PC-9 (cell line): ENCODE results near the gene CAPZA1. TPM values are rescaled to one million over a fixed set of nuclear protein-coding genes. Genes with fewer than 3 reads are reported as not detected.

ENCODE experiments used
- BruUV-seq: library from RNA; stranded (reverse); fragments of 400-500 nt; replicated peaks from 2 replicates; lab custom pipeline; 2021; lab: Mats Ljungman, UMichigan
- CTCF ChIA-PET: fragments of 300-600 bp; sonication (Branson Sonifier 250); formaldehyde crosslinking; loops from one replicate; lab custom pipeline; 2022; ENCODE audit warnings: antibody characterized with exemption; lab: Charles Lee
- POLR2A ChIA-PET: fragments of 300-600 bp; sonication (Branson Sonifier 250); formaldehyde crosslinking; loops from one replicate; lab custom pipeline; 2022; ENCODE audit warnings: antibody characterized with exemption; ENCODE audit not compliant: unreplicated experiment; lab: Charles Lee
- DNase-seq, 2 experiments: peaks; one replicate each; pipeline versions ENCODE4 v3.0.0 to v3.0.0-alpha.2; 2015 to 2022; ENCODE audit warnings: mixed read lengths in 1 of 2
- H2AFZ ChIP-seq: fragments of 200-600 bp; sonication (generic); 2 replicates; pipeline ENCODE4 v1.8.1; 2017; ENCODE audit warnings: antibody characterized with exemption
- H3F3A ChIP-seq: fragments of 200-600 bp; sonication (generic); 2 replicates; pipeline ENCODE4 v1.8.1; 2017; ENCODE audit warnings: antibody characterized with exemption, mild to moderate bottlenecking, low read depth; ENCODE audit not compliant: insufficient read depth
- H3K27ac ChIP-seq: fragments of 200-600 bp; sonication (generic); 2 replicates; pipeline ENCODE4 v1.6.1; 2016; ENCODE audit warnings: mixed run types
- H3K27me3 ChIP-seq: fragments of 200-600 bp; sonication (generic); 2 replicates; pipeline ENCODE4 v1.6.1; 2016; ENCODE audit warnings: low read depth, mixed run types; ENCODE audit not compliant: insufficient read depth
- H3K36me3 ChIP-seq: fragments of 200-600 bp; sonication (generic); 2 replicates; pipeline ENCODE4 v1.6.1; 2016; ENCODE audit warnings: low read depth, mixed run types
- H3K4me1 ChIP-seq: fragments of 200-600 bp; sonication (generic); replicated peaks from 2 replicates; pipeline ENCODE4 v1.6.1; 2016; ENCODE audit warnings: mixed run types; ENCODE audit not compliant: insufficient read depth
- H3K4me2 ChIP-seq: fragments of 200-600 bp; sonication (generic); 2 replicates; pipeline ENCODE4 v1.6.1; 2017; ENCODE audit warnings: mixed run types
- H3K4me3 ChIP-seq: fragments of 200-600 bp; sonication (generic); 2 replicates; pipeline ENCODE4 v1.6.1; 2016; ENCODE audit warnings: mixed run types
- H3K79me2 ChIP-seq: fragments of 200-600 bp; sonication (generic); 2 replicates; pipeline ENCODE4 v1.6.1; 2017; ENCODE audit warnings: low read depth, mixed run types
- H3K9me2 ChIP-seq: fragments of 200-600 bp; sonication (generic); 2 replicates; pipeline ENCODE4 v1.8.1; 2017; ENCODE audit warnings: mild to moderate bottlenecking; ENCODE audit not compliant: insufficient read depth
- H3K9me3 ChIP-seq: fragments of 200-600 bp; sonication (generic); 2 replicates; pipeline ENCODE4 v1.8.1; 2016; ENCODE audit warnings: low read depth; ENCODE audit not compliant: insufficient read depth
- H4K20me1 ChIP-seq: fragments of 200-600 bp; sonication (generic); 2 replicates; pipeline ENCODE4 v1.8.1; 2017; ENCODE audit not compliant: insufficient read depth
- EZH2 ChIP-seq: fragments of 200-600 bp; sonication (generic); IDR thresholded peaks from 2 replicates; pipeline ENCODE4 v1.8.0; 2017; ENCODE audit warnings: antibody characterized with exemption, low read depth
- intact Hi-C: fragments of 100-400 bp; cut with micrococcal nuclease; formaldehyde crosslinking; loops from one replicate; pipeline ENCODE4 v1.10.0; 2022; ENCODE audit not compliant: unreplicated experiment
- total RNA-seq: library from RNA; stranded (reverse); gene quantifications from 2 replicates; pipeline ENCODE4 v1.2.3, GENCODE V29; 2021
- TF ChIP-seq, protein P1 (sequence below): fragments of 200-600 bp; sonication (generic); conservative IDR thresholded peaks from 2 replicates; pipeline ENCODE4 v1.6.1; 2017; ENCODE audit warnings: mixed run types, antibody characterized with exemption, mild to moderate bottlenecking, moderate library complexity

CAPZA1 gene
- total RNA-seq, 1 experiment from 2014 or later: 145 TPM

DNA sequence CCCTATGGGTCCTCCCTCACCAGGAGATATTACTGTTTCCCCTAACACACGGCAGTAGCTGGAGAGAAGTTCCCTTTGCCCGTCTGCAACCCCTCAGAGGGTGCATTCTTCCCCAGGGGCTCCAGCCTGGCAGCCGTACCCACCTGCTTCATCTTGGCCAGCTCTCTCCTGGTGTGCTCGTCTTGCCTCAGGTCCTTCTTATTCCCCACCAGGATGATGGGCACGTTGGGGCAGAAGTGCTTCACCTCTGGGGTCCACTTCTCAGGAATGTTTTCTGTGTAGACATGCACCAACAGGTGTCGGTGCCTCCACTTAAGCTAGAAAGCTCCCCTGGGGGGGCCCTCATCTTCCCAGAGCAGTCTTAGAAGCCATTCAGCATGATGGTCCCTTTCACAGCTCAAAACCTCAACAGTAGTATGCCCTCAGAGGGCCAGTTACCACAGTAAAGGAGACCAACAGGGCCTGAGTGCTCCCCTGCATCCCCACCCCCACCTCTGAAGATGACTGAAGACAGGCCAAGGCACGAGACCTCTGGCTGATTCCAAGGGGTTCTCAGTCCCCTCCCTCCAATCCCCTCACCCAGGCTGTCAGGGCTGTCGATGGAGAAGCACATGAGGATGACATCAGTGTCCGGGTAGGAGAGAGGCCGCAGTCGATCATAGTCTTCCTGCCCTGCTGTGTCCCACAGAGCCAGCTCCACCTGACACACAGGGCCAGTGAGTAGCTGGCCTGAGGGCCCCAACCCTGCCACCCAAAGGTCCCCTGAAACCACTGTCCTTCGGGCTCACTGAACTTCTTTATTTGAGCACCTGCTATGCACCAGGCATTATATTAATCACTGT, 83.0 kb downstream of the CAPZA1 start:
- Histone ChIP-seq H3K27ac (no peak overlapping the region), H3K4me2 (no peak overlapping the region), H3K4me3 (no peak overlapping the region), H4K20me1 (no peaks in the 10 kb centered on the region), H3K79me2 (peaks cover 44% of the 10 kb centered on the region), H3K36me3 (peaks cover 27% of the 10 kb centered on the region), H3F3A (peaks cover 53% of the 10 kb centered on the region), H3K9me3 (no peaks in the 10 kb centered on the region), H3K9me2 (no peaks in the 10 kb centered on the region), H2AFZ (no peak overlapping the region), H3K4me1 (peaks cover 75% of the 10 kb centered on the region), H3K27me3 (no peaks in the 10 kb centered on the region)
- ChIA-PET POLR2A (interaction anchor here (0.6 to 0.7 kb wide), 2 partner anchors 28 to 889 kb away, joined by 3 to 5 read pairs; no protein-coding TSS in a partner anchor), CTCF (no interaction called here)
- no peak for DNase-seq
- intact Hi-C loops: loop anchor here (10.0 kb wide), 1 partner anchor 238 kb away; no protein-coding TSS in a partner anchor
- TF ChIP-seq, protein P1, sequence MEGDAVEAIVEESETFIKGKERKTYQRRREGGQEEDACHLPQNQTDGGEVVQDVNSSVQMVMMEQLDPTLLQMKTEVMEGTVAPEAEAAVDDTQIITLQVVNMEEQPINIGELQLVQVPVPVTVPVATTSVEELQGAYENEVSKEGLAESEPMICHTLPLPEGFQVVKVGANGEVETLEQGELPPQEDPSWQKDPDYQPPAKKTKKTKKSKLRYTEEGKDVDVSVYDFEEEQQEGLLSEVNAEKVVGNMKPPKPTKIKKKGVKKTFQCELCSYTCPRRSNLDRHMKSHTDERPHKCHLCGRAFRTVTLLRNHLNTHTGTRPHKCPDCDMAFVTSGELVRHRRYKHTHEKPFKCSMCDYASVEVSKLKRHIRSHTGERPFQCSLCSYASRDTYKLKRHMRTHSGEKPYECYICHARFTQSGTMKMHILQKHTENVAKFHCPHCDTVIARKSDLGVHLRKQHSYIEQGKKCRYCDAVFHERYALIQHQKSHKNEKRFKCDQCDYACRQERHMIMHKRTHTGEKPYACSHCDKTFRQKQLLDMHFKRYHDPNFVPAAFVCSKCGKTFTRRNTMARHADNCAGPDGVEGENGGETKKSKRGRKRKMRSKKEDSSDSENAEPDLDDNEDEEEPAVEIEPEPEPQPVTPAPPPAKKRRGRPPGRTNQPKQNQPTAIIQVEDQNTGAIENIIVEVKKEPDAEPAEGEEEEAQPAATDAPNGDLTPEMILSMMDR: no peak
- TF ChIP-seq EZH2: no peak
- BruUV-seq: no TSS peak

DNA sequence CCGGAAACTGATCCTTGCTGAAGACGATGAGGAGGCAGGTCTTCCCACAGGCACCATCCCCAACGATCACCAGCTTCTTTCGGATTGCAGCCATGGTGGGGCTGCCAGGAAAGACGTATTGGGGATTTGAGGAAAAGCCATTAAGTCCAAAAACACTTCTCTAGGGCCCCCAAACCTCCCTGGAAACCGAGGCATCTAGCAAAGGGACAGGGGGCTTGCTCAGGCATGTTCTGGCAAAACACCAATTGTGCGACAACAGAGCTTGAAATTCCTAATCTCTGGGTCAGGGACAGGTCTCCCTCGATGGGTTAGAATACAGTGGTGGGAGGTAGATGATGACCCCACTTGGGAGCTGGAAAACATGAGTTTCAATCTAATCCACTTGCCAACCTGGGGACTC, 84.1 kb downstream of the CAPZA1 start:
- Histone ChIP-seq H3K4me1 (peaks cover 75% of the 10 kb centered on the region), H3K4me2 (peak overlapping the region; percentile 91), H3K27me3 (no peaks in the 10 kb centered on the region), H3K36me3 (peaks cover 22% of the 10 kb centered on the region), H4K20me1 (no peaks in the 10 kb centered on the region), H3K27ac (peak overlapping the region; percentile 89), H2AFZ (no peak overlapping the region), H3F3A (peaks cover 45% of the 10 kb centered on the region), H3K4me3 (peak overlapping the region; percentile 50; the same call in 1 of the 2 replicates), H3K9me3 (no peaks in the 10 kb centered on the region), H3K79me2 (peaks cover 44% of the 10 kb centered on the region), H3K9me2 (no peaks in the 10 kb centered on the region)
- no TSS peak for BruUV-seq
- ChIA-PET POLR2A (no interaction called here), CTCF (no interaction called here)
- intact Hi-C loops: loop anchor here (10.0 kb wide), 1 partner anchor 239 kb away; no protein-coding TSS in a partner anchor
- DNase-seq: no peak
- TF ChIP-seq, protein P1: no peak
- TF ChIP-seq EZH2: no peak

GRCh38 chr1:112704391-112704933, 84.8 kb downstream of the CAPZA1 start:
- H3K36me3 ChIP-seq: peaks cover 21% of the 10 kb centered on the region
- no peaks in the 10 kb centered on the region for H3K9me2 ChIP-seq
- H3K79me2 ChIP-seq: peaks cover 44% of the 10 kb centered on the region
- DNase-seq: no peak
- peak overlapping the region; percentile 35; the same call in 1 of the 2 replicates for H2AFZ ChIP-seq
- H3K4me1 ChIP-seq: peaks cover 68% of the 10 kb centered on the region
- no peaks in the 10 kb centered on the region for H3K27me3 ChIP-seq
- no peak for TF ChIP-seq EZH2
- TF ChIP-seq, protein P1: no peak
- peak overlapping the region; percentile 91 for H3K4me2 ChIP-seq
- POLR2A ChIA-PET: interaction anchor here (0.6 to 1.0 kb wide), 7 partner anchors 30 to 1556 kb away, joined by 3 to 16 read pairs (median 7); partner anchors contain the start of genes LRIG2 and MOV10
- peak overlapping the region; percentile 89 for H3K27ac ChIP-seq
- no peaks in the 10 kb centered on the region for H3K9me3 ChIP-seq
- H4K20me1 ChIP-seq: no peaks in the 10 kb centered on the region
- H3K4me3 ChIP-seq: peak overlapping the region; percentile 50
- BruUV-seq: no TSS peak
- intact Hi-C loops: loop anchor here (10.0 kb wide), 1 partner anchor 240 kb away; no protein-coding TSS in a partner anchor
- CTCF ChIA-PET: interaction anchor here (0.6 to 1.2 kb wide), 4 partner anchors 30 to 310 kb away, joined by 3 to 11 read pairs (median 4); partner anchors contain the start of gene MOV10
- peaks cover 40% of the 10 kb centered on the region for H3F3A ChIP-seq
